HG03457 (cell line): ENCODE data around the gene PTPRN2.
"Not testable (repeated sequence)": the region's sequence is repeated elsewhere in the genome, so short reads cannot be mapped to it uniquely, and the experiment has no call there.

Source experiments
- ATAC-seq: cut with Tn5 transposase; IDR thresholded peaks from one replicate; pipeline ENCODE4 v1.9.1; 2021; ENCODE audit warnings: moderate number of reproducible peaks; ENCODE audit not compliant: unreplicated experiment

Gene PTPRN2

GRCh38 chr7:157610671-157611295, 976.8 kb downstream of the PTPRN2 start:
- no peak for ATAC-seq

GRCh38 chr7:157609932-157610640, 977.5 kb downstream of the PTPRN2 start:
- ATAC-seq, result no peak

- no peak for ATAC-seq
Observed at GRCh38 chr7:157609516-157609915, 978.1 kb downstream of the PTPRN2 start.

GRCh38 chr7:157607218-157607617, 980.4 kb downstream of the PTPRN2 start:
- ATAC-seq, result no peak

- ATAC-seq, result no peak
Observed at GRCh38 chr7:157606140-157606539, 981.5 kb downstream of the PTPRN2 start.

- no peak for ATAC-seq
Observed at GRCh38 chr7:157605638-157606037, 982.0 kb downstream of the PTPRN2 start.

- no peak for ATAC-seq
Observed at GRCh38 chr7:157604661-157605381, 982.8 kb downstream of the PTPRN2 start.

- no peak for ATAC-seq
Observed at GRCh38 chr7:157603716-157604115, 983.9 kb downstream of the PTPRN2 start.

- ATAC-seq, result no peak
Observed at GRCh38 chr7:157603005-157603404, 984.6 kb downstream of the PTPRN2 start.

GRCh38 chr7:157602581-157602980, 985.0 kb downstream of the PTPRN2 start:
- ATAC-seq, result no peak

GRCh38 chr7:157602156-157602555, 985.5 kb downstream of the PTPRN2 start:
- ATAC-seq, result no peak

GRCh38 chr7:157601530-157601929, 986.1 kb downstream of the PTPRN2 start:
- no peak for ATAC-seq

- ATAC-seq, result no peak
Observed at GRCh38 chr7:157599491-157599890, 988.1 kb downstream of the PTPRN2 start.

- no peak for ATAC-seq
Observed at GRCh38 chr7:157597562-157597961, 990.1 kb downstream of the PTPRN2 start.

GRCh38 chr7:157596881-157597280, 990.7 kb downstream of the PTPRN2 start:
- ATAC-seq, result no peak

- no peak for ATAC-seq
Observed at GRCh38 chr7:157596471-157596870, 991.2 kb downstream of the PTPRN2 start.

- ATAC-seq, result no peak
Observed at GRCh38 chr7:157596026-157596425, 991.6 kb downstream of the PTPRN2 start.

GRCh38 chr7:157595086-157595855, 992.4 kb downstream of the PTPRN2 start:
- ATAC-seq, result no peak

GRCh38 chr7:157594306-157594705, 993.3 kb downstream of the PTPRN2 start:
- ATAC-seq, result no peak

GRCh38 chr7:157593541-157593940, 994.1 kb downstream of the PTPRN2 start:
- no peak for ATAC-seq

GRCh38 chr7:157592636-157593320, 994.8 kb downstream of the PTPRN2 start:
- not testable (repeated sequence) for ATAC-seq
